Mesenchymal stem cell (in vitro differentiated cells and primary cell): Measurements from ENCODE around the gene AGAP1.

ENCODE experiments used
- DNase-seq: peaks from one replicate; pipeline ENCODE4 v3.0.0-alpha.2; 2013
- H2AFZ ChIP-seq: one replicate; pipeline ENCODE4 v1.6.1; 2013; ENCODE audit warnings: low read depth, mild to moderate bottlenecking, control low read depth, inconsistent platforms, low read length, moderate library complexity
- H2AK5ac ChIP-seq: 2 replicates; pipeline ENCODE4 v1.6.1; 2013; ENCODE audit warnings: low read length, moderate library complexity, mild to moderate bottlenecking, inconsistent platforms; ENCODE audit not compliant: severe bottlenecking
- H2BK120ac ChIP-seq: one replicate; pipeline ENCODE4 v1.6.1; 2013; ENCODE audit warnings: low read depth, mild to moderate bottlenecking, inconsistent platforms, low read length, moderate library complexity
- H2BK12ac ChIP-seq, 2 experiments: one replicate each; pipeline ENCODE4 v1.6.1; 2013; ENCODE audit warnings: inconsistent platforms in 2 of 2, low read length in 2 of 2, mild to moderate bottlenecking in 2 of 2, moderate library complexity in 2 of 2, control low read depth in 1 of 2
- H2BK15ac ChIP-seq: one replicate; pipeline ENCODE4 v1.6.1; 2013; ENCODE audit warnings: mild to moderate bottlenecking, low read depth, inconsistent platforms; ENCODE audit not compliant: poor library complexity, severe bottlenecking
- H2BK5ac ChIP-seq: 2 replicates; pipeline ENCODE4 v1.6.1; 2013; ENCODE audit warnings: low read depth, mild to moderate bottlenecking, low read length, control low read depth, inconsistent platforms; ENCODE audit not compliant: poor library complexity, severe bottlenecking
- H3K14ac ChIP-seq, 2 experiments: one replicate each; pipeline ENCODE4 v1.6.1; 2013; ENCODE audit warnings: inconsistent platforms in 2 of 2, low read length in 2 of 2, control low read depth in 1 of 2, mild to moderate bottlenecking in 1 of 2, moderate library complexity in 1 of 2
- H3K18ac ChIP-seq, 2 experiments: one replicate each; pipeline ENCODE4 v1.6.1; 2013; ENCODE audit warnings: inconsistent platforms in 2 of 2, low read length in 2 of 2, control low read depth in 1 of 2, low read depth in 1 of 2, mild to moderate bottlenecking in 1 of 2
- H3K23ac ChIP-seq, 2 experiments: one replicate each; pipeline ENCODE4 v1.6.1; 2013; ENCODE audit warnings: inconsistent platforms in 2 of 2, low read length in 2 of 2, mild to moderate bottlenecking in 2 of 2, moderate library complexity in 2 of 2, control low read depth in 1 of 2
- H3K27ac ChIP-seq: 2 replicates; pipeline ENCODE4 v1.5.1; 2013; ENCODE audit warnings: mild to moderate bottlenecking, moderate library complexity, low read length, control low read depth, inconsistent platforms; ENCODE audit not compliant: poor library complexity, severe bottlenecking
- H3K27me3 ChIP-seq, 2 experiments: 2 replicates each; pipeline versions ENCODE4 v1.6.1 to v1.7.0; 2013; ENCODE audit warnings: low read length in 2 of 2, mild to moderate bottlenecking in 2 of 2, moderate library complexity in 2 of 2, control low read depth in 1 of 2, inconsistent platforms in 1 of 2; ENCODE audit not compliant: control insufficient read depth in 1 of 2, insufficient read depth in 1 of 2
- H3K36me3 ChIP-seq, 2 experiments: 2 replicates each; pipeline versions ENCODE4 v1.6.1 to v1.7.0; 2013; ENCODE audit warnings: low read length in 2 of 2, control low read depth in 1 of 2, inconsistent platforms in 1 of 2, low read depth in 1 of 2, mild to moderate bottlenecking in 1 of 2; ENCODE audit not compliant: insufficient read depth in 2 of 2, control insufficient read depth in 1 of 2
- H3K4ac ChIP-seq, 2 experiments: one replicate each; pipeline ENCODE4 v1.6.1; 2013; ENCODE audit warnings: inconsistent platforms in 2 of 2, low read length in 2 of 2, mild to moderate bottlenecking in 2 of 2, moderate library complexity in 2 of 2, control low read depth in 1 of 2, low read depth in 1 of 2
- H3K4me1 ChIP-seq: 2 replicates; pipeline ENCODE4 v1.6.1; 2013; ENCODE audit warnings: low read depth, low read length, control low read depth; ENCODE audit not compliant: control insufficient read depth, insufficient read depth
- H3K4me2 ChIP-seq: 2 replicates; pipeline ENCODE4 v1.6.1; 2013; ENCODE audit warnings: low read length, mild to moderate bottlenecking, inconsistent platforms; ENCODE audit not compliant: poor library complexity, severe bottlenecking
- H3K4me3 ChIP-seq, 2 experiments: 2 replicates each; pipeline versions ENCODE4 v1.5.1 to v1.7.0; 2013; ENCODE audit warnings: low read length in 2 of 2, mild to moderate bottlenecking in 2 of 2, control low read depth in 1 of 2, low read depth in 1 of 2; ENCODE audit not compliant: insufficient read depth in 1 of 2
- H3K79me1 ChIP-seq: replicated peaks from 2 replicates; pipeline ENCODE4 v1.6.1; 2013; ENCODE audit warnings: mild to moderate bottlenecking, control low read depth, low read length, inconsistent platforms; ENCODE audit not compliant: poor library complexity, severe bottlenecking
- H3K9ac ChIP-seq: 2 replicates; pipeline ENCODE4 v1.7.0; 2013; ENCODE audit warnings: mild to moderate bottlenecking, low read length, moderate library complexity
- H3K9me3 ChIP-seq: 2 replicates; pipeline ENCODE4 v1.7.0; 2013; ENCODE audit warnings: mild to moderate bottlenecking, low read length; ENCODE audit not compliant: control insufficient read depth
- H4K8ac ChIP-seq: one replicate; pipeline ENCODE4 v1.6.1; 2013; ENCODE audit warnings: inconsistent platforms, mild to moderate bottlenecking, low read length, moderate library complexity
- H4K91ac ChIP-seq: one replicate; pipeline ENCODE4 v1.6.1; 2013; ENCODE audit warnings: mild to moderate bottlenecking, low read length, inconsistent platforms
- WGBS: methylation state at CpG from one replicate; pipeline ENCODE4 v1.1.7; 2013; ENCODE audit warnings: mixed read lengths; 5-methylcytosine and 5-hydroxymethylcytosine counted together

AGAP1 gene

GRCh38 chr2:235900631-235901030, 406.8 kb downstream of the AGAP1 start:
- Histone ChIP-seq H2AFZ (no peak overlapping the region), H2BK12ac (no peak overlapping the region), H3K4me3 (no peak overlapping the region), H2BK120ac (no peak overlapping the region), H3K4me2 (no peak overlapping the region), H3K4me1 (peaks cover 5% of the 10 kb centered on the region), H3K79me1 (no peaks in the 10 kb centered on the region), H2BK5ac (no peak overlapping the region), H3K27me3 (no peaks in the 10 kb centered on the region), H4K91ac (no peak overlapping the region), H3K27ac (no peak overlapping the region), H4K8ac (no peak overlapping the region), H3K36me3 (peaks cover 0 to 12% of the 10 kb centered on the region in 2 experiments), H3K18ac (no peak overlapping the region), H3K9ac (no peak overlapping the region), H3K4ac (no peak overlapping the region), H3K14ac (no peak overlapping the region), H3K9me3 (peaks cover 7% of the 10 kb centered on the region), H2AK5ac (no peak overlapping the region), H3K23ac (no peak overlapping the region), H2BK15ac (no peak overlapping the region)
- DNase-seq = peak; percentile 4
- WGBS = 100% methylated on average over 1 of the region's 1 CpG

GRCh38 chr2:235901243-235901642, 407.4 kb downstream of the AGAP1 start:
- Histone ChIP-seq H3K23ac (no peak overlapping the region), H3K9ac (no peak overlapping the region), H3K4me2 (no peak overlapping the region), H4K8ac (no peak overlapping the region), H3K9me3 (peaks cover 4% of the 10 kb centered on the region), H3K36me3 (peaks cover 0 to 6% of the 10 kb centered on the region in 2 experiments), H3K27ac (no peak overlapping the region), H3K4ac (no peak overlapping the region), H4K91ac (no peak overlapping the region), H2BK5ac (no peak overlapping the region), H3K14ac (no peak overlapping the region), H2BK12ac (no peak overlapping the region), H3K4me3 (no peak overlapping the region), H2BK120ac (no peak overlapping the region), H3K27me3 (no peaks in the 10 kb centered on the region), H3K18ac (no peak overlapping the region), H3K4me1 (peaks cover 5% of the 10 kb centered on the region), H2AFZ (no peak overlapping the region), H2AK5ac (no peak overlapping the region), H3K79me1 (no peaks in the 10 kb centered on the region), H2BK15ac (no peak overlapping the region)
- 88% methylated on average over 1 of the region's 1 CpG for WGBS
- DNase-seq = peak; percentile 6

- H3K9me3 ChIP-seq = no peaks in the 10 kb centered on the region
- WGBS = 78% methylated on average over 19 of the region's 21 CpGs
Measured at GRCh38 chr2:235903782-235904584, 410.1 kb downstream of the AGAP1 start.

GRCh38 chr2:235904585-235904931, 410.7 kb downstream of the AGAP1 start:
- H3K36me3 ChIP-seq = peaks cover 0 to 10% of the 10 kb centered on the region in 2 experiments
- WGBS = 49% methylated on average over 6 of the region's 6 CpGs
- no peak overlapping the region for H3K4me2 ChIP-seq

More at GRCh38 chr2:235903782-235904584, 410.1 kb downstream of the AGAP1 start:
- no peak overlapping the region for H3K9ac ChIP-seq
- no peak overlapping the region for H3K27ac ChIP-seq
- H2BK120ac ChIP-seq = no peak overlapping the region
- H2BK12ac ChIP-seq = no peak overlapping the region
- H3K23ac ChIP-seq = no peak overlapping the region
- no peak overlapping the region for H4K91ac ChIP-seq
- no peak overlapping the region for H3K4me3 ChIP-seq
- no peak for DNase-seq
- H2BK15ac ChIP-seq = no peak overlapping the region
- H3K14ac ChIP-seq = no peak overlapping the region
- peaks cover 0 to 5% of the 10 kb centered on the region in 2 experiments for H3K36me3 ChIP-seq
- H2BK5ac ChIP-seq = no peak overlapping the region
- no peaks in the 10 kb centered on the region for H3K27me3 ChIP-seq
- peaks cover 2% of the 10 kb centered on the region for H3K4me1 ChIP-seq
- H3K4ac ChIP-seq = no peak overlapping the region
- H2AK5ac ChIP-seq = no peak overlapping the region
- H4K8ac ChIP-seq = no peak overlapping the region
- no peak overlapping the region for H3K4me2 ChIP-seq
- H2AFZ ChIP-seq = no peak overlapping the region
- H3K18ac ChIP-seq = no peak overlapping the region
- no peaks in the 10 kb centered on the region for H3K79me1 ChIP-seq

More at GRCh38 chr2:235904585-235904931, 410.7 kb downstream of the AGAP1 start:
- H3K18ac ChIP-seq = no peak overlapping the region
- no peak overlapping the region for H2AFZ ChIP-seq
- no peak overlapping the region for H4K91ac ChIP-seq
- H3K14ac ChIP-seq = no peak overlapping the region
- no peak overlapping the region for H2BK12ac ChIP-seq
- no peak overlapping the region for H2BK15ac ChIP-seq
- H3K27ac ChIP-seq = no peak overlapping the region
- H3K9me3 ChIP-seq = no peaks in the 10 kb centered on the region
- no peak overlapping the region for H2AK5ac ChIP-seq
- H3K4ac ChIP-seq = no peak overlapping the region
- no peak overlapping the region for H2BK120ac ChIP-seq
- H3K27me3 ChIP-seq = no peaks in the 10 kb centered on the region
- no peak overlapping the region for H2BK5ac ChIP-seq
- no peaks in the 10 kb centered on the region for H3K79me1 ChIP-seq
- H3K4me1 ChIP-seq = peaks cover 2% of the 10 kb centered on the region
- no peak overlapping the region for H4K8ac ChIP-seq
- no peak overlapping the region for H3K9ac ChIP-seq
- no peak for DNase-seq
- H3K23ac ChIP-seq = no peak overlapping the region
- no peak overlapping the region for H3K4me3 ChIP-seq
